ENCODE measurements around the gene SHISA5. TPM values are rescaled to one million over a fixed set of nuclear protein-coding genes. Genes with fewer than 3 reads are reported as not detected.

Gene SHISA5
- polyA plus RNA-seq, 2 of the 4 experiments (the other 2 are of a cell fraction): 87.5 to 94.3 TPM

DNA sequence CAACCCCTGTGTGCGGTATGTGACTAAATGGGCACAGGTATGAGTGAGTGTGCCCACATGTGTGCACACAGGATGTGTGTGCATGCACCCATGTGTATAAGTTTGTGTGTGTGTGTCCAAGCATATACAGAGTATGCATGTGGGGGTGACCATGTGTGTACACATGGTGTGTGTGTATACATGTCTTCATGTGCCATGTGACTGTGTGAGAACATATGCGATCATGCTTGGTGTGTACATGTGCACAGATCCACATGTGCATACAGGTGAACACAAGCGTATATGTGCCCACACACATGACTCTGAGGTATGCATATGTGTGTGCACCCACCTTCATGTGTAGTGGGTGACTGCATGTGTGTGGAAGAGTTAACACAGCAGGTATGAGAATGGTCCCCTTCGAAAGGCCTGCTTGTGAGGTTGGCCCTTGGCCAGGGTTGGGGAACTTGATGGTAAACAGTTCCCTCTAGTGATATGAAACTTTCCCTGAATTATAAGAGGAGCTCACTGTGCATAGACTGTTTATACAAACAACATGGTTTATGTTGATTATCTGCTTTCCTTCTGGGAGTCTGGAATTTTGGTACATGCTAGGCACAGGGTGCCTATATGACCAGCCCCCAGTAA is 42.3 kb upstream of the SHISA5 start:
- no peak for FAIRE-seq
- H3K4me3 ChIP-seq: no peak overlapping the region
- TF ChIP-seq, protein P1, sequence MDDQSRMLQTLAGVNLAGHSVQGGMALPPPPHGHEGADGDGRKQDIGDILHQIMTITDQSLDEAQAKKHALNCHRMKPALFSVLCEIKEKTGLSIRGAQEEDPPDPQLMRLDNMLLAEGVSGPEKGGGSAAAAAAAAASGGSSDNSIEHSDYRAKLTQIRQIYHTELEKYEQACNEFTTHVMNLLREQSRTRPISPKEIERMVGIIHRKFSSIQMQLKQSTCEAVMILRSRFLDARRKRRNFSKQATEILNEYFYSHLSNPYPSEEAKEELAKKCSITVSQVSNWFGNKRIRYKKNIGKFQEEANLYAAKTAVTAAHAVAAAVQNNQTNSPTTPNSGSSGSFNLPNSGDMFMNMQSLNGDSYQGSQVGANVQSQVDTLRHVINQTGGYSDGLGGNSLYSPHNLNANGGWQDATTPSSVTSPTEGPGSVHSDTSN (IDR thresholded peaks at IDR 0.05): no peak
- TF ChIP-seq CHD4 (IDR thresholded peaks at IDR 0.05; ENCODE audit: borderline replicate concordance) (no peak), FOSL2 (IDR thresholded peaks at IDR 0.05) (no peak), FOSL2 (CRISPR knock-in tag; IDR thresholded peaks at IDR 0.05) (no peak), RFX5 (IDR thresholded peaks at IDR 0.05) (no peak), ESRRA (IDR thresholded peaks at IDR 0.05; ENCODE audit: borderline replicate concordance, low read length) (no peak), SREBF2 (IDR thresholded peaks at IDR 0.05) (no peak), ZFP36 (IDR thresholded peaks at IDR 0.05; ENCODE audit: borderline replicate concordance, partially characterized antibody) (no peak), NFE2L2 (conservative IDR thresholded peaks at IDR 0.05; ENCODE audit: low read length) (no peak), TP53 (CRISPR knock-in tag; IDR thresholded peaks at IDR 0.05) (no peak)
- TF ChIP-seq, protein P2, sequence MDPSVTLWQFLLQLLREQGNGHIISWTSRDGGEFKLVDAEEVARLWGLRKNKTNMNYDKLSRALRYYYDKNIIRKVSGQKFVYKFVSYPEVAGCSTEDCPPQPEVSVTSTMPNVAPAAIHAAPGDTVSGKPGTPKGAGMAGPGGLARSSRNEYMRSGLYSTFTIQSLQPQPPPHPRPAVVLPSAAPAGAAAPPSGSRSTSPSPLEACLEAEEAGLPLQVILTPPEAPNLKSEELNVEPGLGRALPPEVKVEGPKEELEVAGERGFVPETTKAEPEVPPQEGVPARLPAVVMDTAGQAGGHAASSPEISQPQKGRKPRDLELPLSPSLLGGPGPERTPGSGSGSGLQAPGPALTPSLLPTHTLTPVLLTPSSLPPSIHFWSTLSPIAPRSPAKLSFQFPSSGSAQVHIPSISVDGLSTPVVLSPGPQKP (IDR thresholded peaks at IDR 0.05; ENCODE audit: low read depth, low read length): no peak
- TF ChIP-seq, protein P3, sequence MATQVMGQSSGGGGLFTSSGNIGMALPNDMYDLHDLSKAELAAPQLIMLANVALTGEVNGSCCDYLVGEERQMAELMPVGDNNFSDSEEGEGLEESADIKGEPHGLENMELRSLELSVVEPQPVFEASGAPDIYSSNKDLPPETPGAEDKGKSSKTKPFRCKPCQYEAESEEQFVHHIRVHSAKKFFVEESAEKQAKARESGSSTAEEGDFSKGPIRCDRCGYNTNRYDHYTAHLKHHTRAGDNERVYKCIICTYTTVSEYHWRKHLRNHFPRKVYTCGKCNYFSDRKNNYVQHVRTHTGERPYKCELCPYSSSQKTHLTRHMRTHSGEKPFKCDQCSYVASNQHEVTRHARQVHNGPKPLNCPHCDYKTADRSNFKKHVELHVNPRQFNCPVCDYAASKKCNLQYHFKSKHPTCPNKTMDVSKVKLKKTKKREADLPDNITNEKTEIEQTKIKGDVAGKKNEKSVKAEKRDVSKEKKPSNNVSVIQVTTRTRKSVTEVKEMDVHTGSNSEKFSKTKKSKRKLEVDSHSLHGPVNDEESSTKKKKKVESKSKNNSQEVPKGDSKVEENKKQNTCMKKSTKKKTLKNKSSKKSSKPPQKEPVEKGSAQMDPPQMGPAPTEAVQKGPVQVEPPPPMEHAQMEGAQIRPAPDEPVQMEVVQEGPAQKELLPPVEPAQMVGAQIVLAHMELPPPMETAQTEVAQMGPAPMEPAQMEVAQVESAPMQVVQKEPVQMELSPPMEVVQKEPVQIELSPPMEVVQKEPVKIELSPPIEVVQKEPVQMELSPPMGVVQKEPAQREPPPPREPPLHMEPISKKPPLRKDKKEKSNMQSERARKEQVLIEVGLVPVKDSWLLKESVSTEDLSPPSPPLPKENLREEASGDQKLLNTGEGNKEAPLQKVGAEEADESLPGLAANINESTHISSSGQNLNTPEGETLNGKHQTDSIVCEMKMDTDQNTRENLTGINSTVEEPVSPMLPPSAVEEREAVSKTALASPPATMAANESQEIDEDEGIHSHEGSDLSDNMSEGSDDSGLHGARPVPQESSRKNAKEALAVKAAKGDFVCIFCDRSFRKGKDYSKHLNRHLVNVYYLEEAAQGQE (IDR thresholded peaks at IDR 0.05): no peak
- no peaks in the 10 kb centered on the region for H3K9me3 ChIP-seq
- no peak for ATAC-seq
- 87% methylated on average over 4 of the region's 4 CpGs for WGBS (ENCODE audit: missing lambda C conversion rate)
- ChIA-PET CTCF (interaction anchor here (0.7 kb wide), 1 partner anchor 371 kb away, joined by 3 read pairs; no protein-coding TSS in a partner anchor), POLR2A (no interaction called here)
- no peak overlapping the region for H3K4me2 ChIP-seq
- no peak overlapping the region for H3K27ac ChIP-seq
- DNase-seq (ENCODE audit: low read depth in 1 of 2, low spot score in 1 of 2): no peak
- H3K4me1 ChIP-seq: no peaks in the 10 kb centered on the region

DNA sequence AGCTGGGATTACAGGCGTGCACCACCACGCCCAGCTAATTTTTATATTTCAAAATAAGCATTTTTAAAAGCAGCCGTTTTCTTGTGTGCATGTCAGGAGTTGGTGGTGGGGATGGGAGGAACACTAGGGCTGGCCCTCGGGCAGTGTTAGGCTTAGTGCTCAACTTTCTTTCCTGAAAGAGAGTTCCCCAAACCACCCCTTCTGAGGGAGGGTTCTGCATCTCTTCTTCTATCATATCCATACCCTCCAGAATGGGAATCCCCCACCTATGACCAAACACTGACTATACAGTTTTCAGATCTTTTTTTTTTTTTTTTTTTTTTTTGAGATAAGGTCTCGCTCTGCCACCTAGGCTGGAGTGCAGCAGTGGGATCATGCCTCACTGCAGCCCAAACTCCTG is 40.2 kb upstream of the SHISA5 start:
- POLR2A ChIA-PET: no interaction called here
- WGBS (ENCODE audit: missing lambda C conversion rate): 84% methylated on average over 5 of the region's 5 CpGs
- Histone ChIP-seq H3K9me3 (no peaks in the 10 kb centered on the region), H3K4me3 (no peak overlapping the region), H3K27ac (no peak overlapping the region), H3K4me1 (no peaks in the 10 kb centered on the region), H3K4me2 (no peak overlapping the region)
- ATAC-seq (no peak), DNase-seq (ENCODE audit: low read depth in 1 of 2, low spot score in 1 of 2) (no peak), FAIRE-seq (no peak)
- TF ChIP-seq ESRRA (IDR thresholded peaks at IDR 0.05; ENCODE audit: borderline replicate concordance, low read length): no peak
- no peak for TF ChIP-seq RFX5 (IDR thresholded peaks at IDR 0.05)
- no peak for TF ChIP-seq MAFK (IDR thresholded peaks at IDR 0.05; ENCODE audit: partially characterized antibody)
- TF ChIP-seq SMC3 (IDR thresholded peaks at IDR 0.05): no peak
- no peak for TF ChIP-seq NFE2L2 (conservative IDR thresholded peaks at IDR 0.05; ENCODE audit: low read length)
- no peak for TF ChIP-seq ZNF302 (CRISPR knock-in tag; IDR thresholded peaks at IDR 0.05)
- no peak for TF ChIP-seq FOSB (CRISPR knock-in tag; IDR thresholded peaks at IDR 0.05)
- TF ChIP-seq, protein P4, sequence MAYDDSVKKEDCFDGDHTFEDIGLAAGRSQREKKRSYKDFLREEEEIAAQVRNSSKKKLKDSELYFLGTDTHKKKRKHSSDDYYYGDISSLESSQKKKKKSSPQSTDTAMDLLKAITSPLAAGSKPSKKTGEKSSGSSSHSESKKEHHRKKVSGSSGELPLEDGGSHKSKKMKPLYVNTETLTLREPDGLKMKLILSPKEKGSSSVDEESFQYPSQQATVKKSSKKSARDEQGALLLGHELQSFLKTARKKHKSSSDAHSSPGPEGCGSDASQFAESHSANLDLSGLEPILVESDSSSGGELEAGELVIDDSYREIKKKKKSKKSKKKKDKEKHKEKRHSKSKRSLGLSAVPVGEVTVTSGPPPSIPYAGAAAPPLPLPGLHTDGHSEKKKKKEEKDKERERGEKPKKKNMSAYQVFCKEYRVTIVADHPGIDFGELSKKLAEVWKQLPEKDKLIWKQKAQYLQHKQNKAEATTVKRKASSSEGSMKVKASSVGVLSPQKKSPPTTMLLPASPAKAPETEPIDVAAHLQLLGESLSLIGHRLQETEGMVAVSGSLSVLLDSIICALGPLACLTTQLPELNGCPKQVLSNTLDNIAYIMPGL (CRISPR knock-in tag; IDR thresholded peaks at IDR 0.05; ENCODE audit: borderline replicate concordance): no peak
- no peak for TF ChIP-seq RAD21 (conservative IDR thresholded peaks at IDR 0.05 in 1 of 2, IDR thresholded peaks at IDR 0.05 in 1 of 2)
- TF ChIP-seq TFCP2L1 (CRISPR knock-in tag; IDR thresholded peaks at IDR 0.05): no peak
- TF ChIP-seq, protein P5, sequence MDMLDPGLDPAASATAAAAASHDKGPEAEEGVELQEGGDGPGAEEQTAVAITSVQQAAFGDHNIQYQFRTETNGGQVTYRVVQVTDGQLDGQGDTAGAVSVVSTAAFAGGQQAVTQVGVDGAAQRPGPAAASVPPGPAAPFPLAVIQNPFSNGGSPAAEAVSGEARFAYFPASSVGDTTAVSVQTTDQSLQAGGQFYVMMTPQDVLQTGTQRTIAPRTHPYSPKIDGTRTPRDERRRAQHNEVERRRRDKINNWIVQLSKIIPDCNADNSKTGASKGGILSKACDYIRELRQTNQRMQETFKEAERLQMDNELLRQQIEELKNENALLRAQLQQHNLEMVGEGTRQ (IDR thresholded peaks at IDR 0.05): no peak
- TF ChIP-seq HOXA7 (CRISPR knock-in tag; IDR thresholded peaks at IDR 0.05): no peak
- TF ChIP-seq, protein P6, sequence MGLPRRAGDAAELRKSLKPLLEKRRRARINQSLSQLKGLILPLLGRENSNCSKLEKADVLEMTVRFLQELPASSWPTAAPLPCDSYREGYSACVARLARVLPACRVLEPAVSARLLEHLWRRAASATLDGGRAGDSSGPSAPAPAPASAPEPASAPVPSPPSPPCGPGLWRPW (IDR thresholded peaks at IDR 0.05): no peak
- no peak for TF ChIP-seq RNF2 (IDR thresholded peaks at IDR 0.05; ENCODE audit: borderline replicate concordance, low read depth)
- no peak for TF ChIP-seq SREBF2 (IDR thresholded peaks at IDR 0.05)
- TF ChIP-seq NR3C1 (IDR thresholded peaks at IDR 0.05): no peak
- no peak for TF ChIP-seq CBX8 (IDR thresholded peaks at IDR 0.05)
- no peak for TF ChIP-seq JUN (IDR thresholded peaks at IDR 0.05)
- TF ChIP-seq EHF (CRISPR knock-in tag; IDR thresholded peaks at IDR 0.05): no peak
- TF ChIP-seq RARB (CRISPR knock-in tag; IDR thresholded peaks at IDR 0.05): no peak
- CTCF ChIA-PET: interaction anchor here (0.6 to 2.3 kb wide), 2 partner anchors 12 to 14 kb away, joined by 4 to 9 read pairs; no protein-coding TSS in a partner anchor

Data from A549 (cell line).